ENCODE data around the gene ARPC4. TPM values are rescaled to one million over a fixed set of nuclear protein-coding genes. Genes with fewer than 3 reads are reported as not detected.

The ARPC4 gene
- polyA plus RNA-seq, 2 of the 4 experiments (the other 2 are of a cell fraction), result 140 to 298 TPM

DNA sequence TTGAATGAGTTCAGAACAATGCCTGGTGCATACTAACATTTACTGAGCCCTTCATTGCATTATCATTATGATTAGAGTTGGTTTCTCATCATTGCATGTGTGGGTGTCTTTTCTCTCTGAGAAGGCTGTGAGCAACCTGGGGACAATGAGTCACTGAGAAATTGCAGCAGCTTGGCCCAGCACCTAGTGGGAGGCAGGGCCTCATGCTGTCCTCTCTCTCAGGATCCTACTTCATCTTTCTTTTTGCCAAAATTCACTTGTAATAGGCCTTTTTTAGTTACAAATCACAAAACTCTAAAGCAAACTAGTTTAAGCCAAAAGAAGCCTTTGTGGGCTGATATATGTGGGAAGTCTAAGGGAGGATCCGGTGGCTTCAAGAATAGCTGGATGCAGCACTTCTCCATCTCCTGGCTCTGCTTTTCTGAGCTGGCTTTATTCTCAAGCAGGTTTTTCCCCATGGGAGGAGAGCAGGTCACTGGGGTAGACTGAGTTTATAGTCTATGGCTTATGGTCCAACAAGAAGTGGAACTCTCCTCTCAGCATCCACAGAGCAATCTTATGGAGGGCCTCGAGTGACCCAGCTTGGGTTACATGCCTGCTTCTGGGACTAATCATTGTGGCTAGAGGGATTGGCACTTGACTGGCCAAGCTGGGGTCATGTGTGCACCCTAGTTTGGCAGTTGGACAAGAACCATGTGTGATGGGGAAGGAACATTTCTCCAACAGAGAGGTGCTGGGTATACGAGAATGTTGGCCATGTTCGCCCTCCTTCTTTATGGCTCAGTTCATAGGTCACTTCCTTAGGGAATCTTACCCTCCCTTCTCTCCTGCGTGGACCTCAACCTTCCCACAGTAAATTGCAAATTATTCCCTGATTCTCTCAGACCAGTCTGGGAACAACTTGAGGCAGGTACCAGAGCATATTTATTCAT, 14.5 kb upstream of the ARPC4 start (continued):
- TF ChIP-seq FOXS1 (CRISPR knock-in tag; IDR thresholded peaks at IDR 0.05) (no peak), HEYL (CRISPR knock-in tag; IDR thresholded peaks at IDR 0.05) (no peak), TP53 (CRISPR knock-in tag; IDR thresholded peaks at IDR 0.05) (no peak), MAZ (IDR thresholded peaks at IDR 0.05; ENCODE audit: borderline replicate concordance, low read depth, low read length) (no peak)
- TF ChIP-seq, protein P1, sequence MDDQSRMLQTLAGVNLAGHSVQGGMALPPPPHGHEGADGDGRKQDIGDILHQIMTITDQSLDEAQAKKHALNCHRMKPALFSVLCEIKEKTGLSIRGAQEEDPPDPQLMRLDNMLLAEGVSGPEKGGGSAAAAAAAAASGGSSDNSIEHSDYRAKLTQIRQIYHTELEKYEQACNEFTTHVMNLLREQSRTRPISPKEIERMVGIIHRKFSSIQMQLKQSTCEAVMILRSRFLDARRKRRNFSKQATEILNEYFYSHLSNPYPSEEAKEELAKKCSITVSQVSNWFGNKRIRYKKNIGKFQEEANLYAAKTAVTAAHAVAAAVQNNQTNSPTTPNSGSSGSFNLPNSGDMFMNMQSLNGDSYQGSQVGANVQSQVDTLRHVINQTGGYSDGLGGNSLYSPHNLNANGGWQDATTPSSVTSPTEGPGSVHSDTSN (IDR thresholded peaks at IDR 0.05), result no peak

GRCh38 chr3:9779075-9779593, 13.7 kb upstream of the ARPC4 start:
- H3K9me3 ChIP-seq, result no peaks in the 10 kb centered on the region
- TF ChIP-seq FOSB (CRISPR knock-in tag; IDR thresholded peaks at IDR 0.05) (no peak), CEBPB (IDR thresholded peaks at IDR 0.05) (no peak), USF2 (IDR thresholded peaks at IDR 0.05) (no peak), FOSL2 (IDR thresholded peaks at IDR 0.05) (no peak), FOSL2 (CRISPR knock-in tag; IDR thresholded peaks at IDR 0.05) (no peak), NR3C1 (IDR thresholded peaks at IDR 0.05) (no peak), ESRRA (IDR thresholded peaks at IDR 0.05; ENCODE audit: borderline replicate concordance, low read length) (no peak), POLR2A (IDR thresholded peaks at IDR 0.05; ENCODE audit: low read length) (no peak), ZSCAN20 (CRISPR knock-in tag; IDR thresholded peaks at IDR 0.05) (no peak), HOXA7 (CRISPR knock-in tag; IDR thresholded peaks at IDR 0.05) (no peak), RFX5 (IDR thresholded peaks at IDR 0.05) (no peak), HOXB13 (CRISPR knock-in tag; IDR thresholded peaks at IDR 0.05; ENCODE audit: low read depth) (no peak), RNF2 (IDR thresholded peaks at IDR 0.05; ENCODE audit: borderline replicate concordance, low read depth) (no peak), EP300 (IDR thresholded peaks at IDR 0.05) (no peak), PHF8 (IDR thresholded peaks at IDR 0.05; ENCODE audit: borderline replicate concordance, low read depth) (no peak), CBX2 (IDR thresholded peaks at IDR 0.05; ENCODE audit: borderline replicate concordance, low read depth) (no peak)
- TF ChIP-seq, protein P2, sequence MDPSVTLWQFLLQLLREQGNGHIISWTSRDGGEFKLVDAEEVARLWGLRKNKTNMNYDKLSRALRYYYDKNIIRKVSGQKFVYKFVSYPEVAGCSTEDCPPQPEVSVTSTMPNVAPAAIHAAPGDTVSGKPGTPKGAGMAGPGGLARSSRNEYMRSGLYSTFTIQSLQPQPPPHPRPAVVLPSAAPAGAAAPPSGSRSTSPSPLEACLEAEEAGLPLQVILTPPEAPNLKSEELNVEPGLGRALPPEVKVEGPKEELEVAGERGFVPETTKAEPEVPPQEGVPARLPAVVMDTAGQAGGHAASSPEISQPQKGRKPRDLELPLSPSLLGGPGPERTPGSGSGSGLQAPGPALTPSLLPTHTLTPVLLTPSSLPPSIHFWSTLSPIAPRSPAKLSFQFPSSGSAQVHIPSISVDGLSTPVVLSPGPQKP (IDR thresholded peaks at IDR 0.05; ENCODE audit: low read depth, low read length), result no peak
- TF ChIP-seq, protein P1 (IDR thresholded peaks at IDR 0.05), result no peak
- ChIA-PET CTCF (interaction anchor here (1.3 to 1.5 kb wide), 2 partner anchors 7 to 26 kb away, joined by 3 to 4 read pairs; no protein-coding TSS in a partner anchor), POLR2A (interaction anchor here (1.1 kb wide), 1 partner anchor 14 kb away, joined by 4 read pairs; the partner anchor contains the start of genes ARPC4 and TADA3)
- H3K4me2 ChIP-seq, result no peak overlapping the region
- no peak overlapping the region for H3K27ac ChIP-seq
- 83% methylated on average over 6 of the region's 6 CpGs for WGBS (ENCODE audit: missing lambda C conversion rate)
- no peak for DNase-seq (ENCODE audit: low read depth in 1 of 2, low spot score in 1 of 2)
- no peak overlapping the region for H3K4me3 ChIP-seq
- FAIRE-seq, result no peak
- no peaks in the 10 kb centered on the region for H3K4me1 ChIP-seq
- ATAC-seq, result no peak

All from A549 (cell line).